Vagina (tissue), 2 donors: Measurements from ENCODE around the gene CD38.

ENCODE experiments used
- POLR2A ChIP-seq, 2 donors: fragments of 450-650 bp; IDR thresholded peaks; one replicate each; pipeline ENCODE4 v1.6.1; 2017; ENCODE audit warnings: antibody characterized with exemption in 2 of 2, mild to moderate bottlenecking in 2 of 2, moderate library complexity in 2 of 2
- TF ChIP-seq, protein P1 (sequence below), 3 experiments: fragments of 450-650 bp in 2 of 3; fragments of 200-600 bp in 1 of 3; sonication (generic) in 1 of 3; IDR thresholded peaks; one replicate each; pipeline ENCODE4 v1.5.1; 2017 to 2019; ENCODE audit warnings: antibody characterized with exemption in 3 of 3, mild to moderate bottlenecking in 2 of 3, moderate library complexity in 2 of 3

DNA sequence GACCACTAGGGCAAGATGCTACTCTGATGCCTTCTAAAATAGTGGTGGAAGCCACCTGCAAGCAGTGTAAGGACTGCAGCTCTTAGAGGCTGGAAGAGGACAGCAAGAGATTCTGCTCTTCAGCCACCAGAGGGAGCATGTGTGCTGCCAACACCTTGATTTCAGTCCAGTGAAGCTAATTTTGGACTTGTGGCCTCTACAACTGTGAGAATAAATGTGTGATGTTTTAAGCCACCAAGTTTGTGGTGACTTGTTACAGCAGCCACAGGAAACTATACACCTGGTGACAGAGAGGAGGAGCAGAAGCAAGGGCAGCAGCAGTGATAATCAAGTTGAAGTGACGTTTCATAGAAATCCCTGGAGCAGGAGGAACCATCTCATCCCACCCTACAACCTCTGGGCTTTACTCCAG lies 104.6 kb downstream of the CD38 start:
- TF ChIP-seq, protein P1, sequence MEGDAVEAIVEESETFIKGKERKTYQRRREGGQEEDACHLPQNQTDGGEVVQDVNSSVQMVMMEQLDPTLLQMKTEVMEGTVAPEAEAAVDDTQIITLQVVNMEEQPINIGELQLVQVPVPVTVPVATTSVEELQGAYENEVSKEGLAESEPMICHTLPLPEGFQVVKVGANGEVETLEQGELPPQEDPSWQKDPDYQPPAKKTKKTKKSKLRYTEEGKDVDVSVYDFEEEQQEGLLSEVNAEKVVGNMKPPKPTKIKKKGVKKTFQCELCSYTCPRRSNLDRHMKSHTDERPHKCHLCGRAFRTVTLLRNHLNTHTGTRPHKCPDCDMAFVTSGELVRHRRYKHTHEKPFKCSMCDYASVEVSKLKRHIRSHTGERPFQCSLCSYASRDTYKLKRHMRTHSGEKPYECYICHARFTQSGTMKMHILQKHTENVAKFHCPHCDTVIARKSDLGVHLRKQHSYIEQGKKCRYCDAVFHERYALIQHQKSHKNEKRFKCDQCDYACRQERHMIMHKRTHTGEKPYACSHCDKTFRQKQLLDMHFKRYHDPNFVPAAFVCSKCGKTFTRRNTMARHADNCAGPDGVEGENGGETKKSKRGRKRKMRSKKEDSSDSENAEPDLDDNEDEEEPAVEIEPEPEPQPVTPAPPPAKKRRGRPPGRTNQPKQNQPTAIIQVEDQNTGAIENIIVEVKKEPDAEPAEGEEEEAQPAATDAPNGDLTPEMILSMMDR (IDR thresholded peaks at IDR 0.05), result peak; percentile 44 to 78 (median 71)
- TF ChIP-seq POLR2A (IDR thresholded peaks at IDR 0.05), result no peak
